Nephron (organoid): ENCODE measurements around the gene GPR62.
A peak's percentile ranks its signal among the peaks of the same experiment; 100 is the strongest.

Source experiments
- H3K27ac Mint-ChIP-seq, 3 experiments: 2 replicates each; pipeline ENCODE4 v1.8.0; 2020; ENCODE audit warnings: mixed read lengths in 3 of 3, mild to moderate bottlenecking in 2 of 3, moderate library complexity in 1 of 3
- H3K27me3 Mint-ChIP-seq: 2 replicates; pipeline ENCODE4 v1.8.0; 2021; ENCODE audit warnings: low read depth, mild to moderate bottlenecking, moderate library complexity, mixed read lengths
- H3K36me3 Mint-ChIP-seq: 2 replicates; pipeline ENCODE4 v1.8.0; 2020; ENCODE audit warnings: low read depth, mixed read lengths
- H3K4me1 Mint-ChIP-seq: 2 replicates; pipeline ENCODE4 v1.8.0; 2020; ENCODE audit warnings: mixed read lengths
- H3K4me3 Mint-ChIP-seq, 3 experiments: 2 replicates each; pipeline ENCODE4 v1.8.0; 2020; ENCODE audit warnings: mild to moderate bottlenecking in 3 of 3, mixed read lengths in 3 of 3, moderate library complexity in 2 of 3
- H3K9me3 Mint-ChIP-seq: 2 replicates; pipeline ENCODE4 v1.8.0; 2020; ENCODE audit warnings: mixed read lengths
- TF ChIP-seq, protein P1 (sequence below), 3 experiments: fragments of 200-600 bp; sonication (generic); IDR thresholded peaks; one replicate each; pipeline ENCODE4 v1.5.0; 2021; ENCODE audit warnings: antibody characterized with exemption in 3 of 3; ENCODE audit not compliant: unreplicated experiment in 3 of 3

GPR62 gene

DNA sequence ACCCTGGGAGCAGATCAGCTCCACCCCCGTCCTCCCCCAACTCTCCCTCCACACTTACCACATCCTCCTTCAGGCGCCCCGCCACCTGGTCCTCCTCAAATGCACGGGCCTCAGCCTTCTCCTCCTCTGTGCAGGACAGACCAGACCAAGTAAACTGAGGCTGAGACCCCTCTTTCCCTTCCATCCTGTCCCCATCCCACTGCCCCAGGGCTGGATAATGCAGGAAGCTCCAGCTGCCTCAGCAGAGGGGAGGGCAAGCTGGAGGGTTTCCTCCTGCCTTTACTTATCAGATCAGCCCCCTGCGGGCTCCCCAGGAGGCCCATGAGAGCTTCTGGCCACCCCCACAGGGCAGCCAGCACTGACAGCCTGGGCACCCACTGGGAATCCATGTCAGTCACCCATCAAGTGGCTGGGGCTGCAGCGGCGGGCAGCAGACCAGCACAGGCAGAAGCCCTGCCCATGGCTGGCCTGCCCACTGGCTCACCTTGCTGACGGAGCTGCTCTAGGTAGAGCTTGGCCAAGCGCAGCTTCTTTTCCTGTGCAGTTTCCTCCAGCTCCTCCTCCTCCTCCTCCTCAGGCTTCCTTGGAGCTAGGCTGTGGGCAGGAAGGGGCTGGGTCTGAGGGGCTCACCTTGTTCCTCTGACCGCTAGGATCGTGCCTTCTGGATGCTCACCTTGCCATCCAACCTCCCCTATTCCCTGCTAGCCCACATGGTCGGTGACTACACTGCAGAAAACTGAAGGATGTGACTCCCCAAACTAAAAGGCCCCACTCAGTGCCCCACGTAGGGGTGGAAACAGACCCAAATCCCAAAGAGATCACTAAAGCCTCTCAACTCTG is 17.4 kb upstream of the GPR62 start:
- TF ChIP-seq, protein P1, sequence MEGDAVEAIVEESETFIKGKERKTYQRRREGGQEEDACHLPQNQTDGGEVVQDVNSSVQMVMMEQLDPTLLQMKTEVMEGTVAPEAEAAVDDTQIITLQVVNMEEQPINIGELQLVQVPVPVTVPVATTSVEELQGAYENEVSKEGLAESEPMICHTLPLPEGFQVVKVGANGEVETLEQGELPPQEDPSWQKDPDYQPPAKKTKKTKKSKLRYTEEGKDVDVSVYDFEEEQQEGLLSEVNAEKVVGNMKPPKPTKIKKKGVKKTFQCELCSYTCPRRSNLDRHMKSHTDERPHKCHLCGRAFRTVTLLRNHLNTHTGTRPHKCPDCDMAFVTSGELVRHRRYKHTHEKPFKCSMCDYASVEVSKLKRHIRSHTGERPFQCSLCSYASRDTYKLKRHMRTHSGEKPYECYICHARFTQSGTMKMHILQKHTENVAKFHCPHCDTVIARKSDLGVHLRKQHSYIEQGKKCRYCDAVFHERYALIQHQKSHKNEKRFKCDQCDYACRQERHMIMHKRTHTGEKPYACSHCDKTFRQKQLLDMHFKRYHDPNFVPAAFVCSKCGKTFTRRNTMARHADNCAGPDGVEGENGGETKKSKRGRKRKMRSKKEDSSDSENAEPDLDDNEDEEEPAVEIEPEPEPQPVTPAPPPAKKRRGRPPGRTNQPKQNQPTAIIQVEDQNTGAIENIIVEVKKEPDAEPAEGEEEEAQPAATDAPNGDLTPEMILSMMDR (IDR thresholded peaks at IDR 0.05; ENCODE audit: unreplicated experiment in 3 of 3): no peak
- no peaks in the 10 kb centered on the region for H3K9me3 Mint-ChIP-seq

DNA sequence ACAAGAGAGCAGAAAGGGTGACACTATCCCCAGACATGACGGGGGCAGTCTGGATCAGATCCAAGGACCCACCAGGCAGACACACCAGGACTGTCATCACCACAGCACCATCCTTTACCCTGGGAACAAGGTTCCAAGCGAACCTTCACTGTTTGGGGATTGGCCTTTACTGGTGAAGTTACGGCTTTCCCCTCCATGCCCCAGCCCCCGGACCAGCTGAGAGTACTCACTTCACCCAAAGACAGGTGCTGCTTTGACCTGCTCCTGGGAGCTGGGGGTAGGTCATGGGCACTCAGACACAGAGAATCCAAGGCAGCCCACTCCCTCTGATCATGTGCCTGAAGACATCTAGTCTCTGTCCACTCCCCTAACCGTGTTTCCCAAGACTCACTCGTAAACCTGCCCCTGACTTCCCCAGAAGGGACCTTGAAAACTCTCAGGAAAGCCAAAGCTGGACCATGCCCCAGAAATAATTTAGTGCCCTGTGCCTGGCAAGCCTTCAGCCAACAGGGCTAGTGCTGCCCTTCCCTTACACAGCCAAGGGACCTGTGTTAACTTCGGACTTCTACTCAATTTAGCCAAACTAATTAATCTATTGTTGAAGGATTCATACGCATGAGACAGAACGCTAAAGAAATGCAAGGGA is 16.3 kb upstream of the GPR62 start:
- H3K27ac Mint-ChIP-seq: peak overlapping the region in 1 of 3 experiments; percentile 0
- no peaks in the 10 kb centered on the region for H3K9me3 Mint-ChIP-seq
- H3K4me1 Mint-ChIP-seq: peaks cover 25% of the 10 kb centered on the region
- peak overlapping the region; percentile 47 to 65 (median 65) for H3K4me3 Mint-ChIP-seq
- H3K27me3 Mint-ChIP-seq: no peaks in the 10 kb centered on the region
- H3K36me3 Mint-ChIP-seq: peaks cover 30% of the 10 kb centered on the region
- TF ChIP-seq, protein P1 (IDR thresholded peaks at IDR 0.05; ENCODE audit: unreplicated experiment in 3 of 3): no peak

More for the DNA sequence above, 17.4 kb upstream of the GPR62 start:
- Mint-ChIP-seq H3K36me3 (peaks cover 34% of the 10 kb centered on the region), H3K4me1 (peaks cover 25% of the 10 kb centered on the region), H3K27ac (no peak overlapping the region), H3K27me3 (no peaks in the 10 kb centered on the region), H3K4me3 (peak overlapping the region in 2 of 3 experiments; percentile 38 to 65)

DNA sequence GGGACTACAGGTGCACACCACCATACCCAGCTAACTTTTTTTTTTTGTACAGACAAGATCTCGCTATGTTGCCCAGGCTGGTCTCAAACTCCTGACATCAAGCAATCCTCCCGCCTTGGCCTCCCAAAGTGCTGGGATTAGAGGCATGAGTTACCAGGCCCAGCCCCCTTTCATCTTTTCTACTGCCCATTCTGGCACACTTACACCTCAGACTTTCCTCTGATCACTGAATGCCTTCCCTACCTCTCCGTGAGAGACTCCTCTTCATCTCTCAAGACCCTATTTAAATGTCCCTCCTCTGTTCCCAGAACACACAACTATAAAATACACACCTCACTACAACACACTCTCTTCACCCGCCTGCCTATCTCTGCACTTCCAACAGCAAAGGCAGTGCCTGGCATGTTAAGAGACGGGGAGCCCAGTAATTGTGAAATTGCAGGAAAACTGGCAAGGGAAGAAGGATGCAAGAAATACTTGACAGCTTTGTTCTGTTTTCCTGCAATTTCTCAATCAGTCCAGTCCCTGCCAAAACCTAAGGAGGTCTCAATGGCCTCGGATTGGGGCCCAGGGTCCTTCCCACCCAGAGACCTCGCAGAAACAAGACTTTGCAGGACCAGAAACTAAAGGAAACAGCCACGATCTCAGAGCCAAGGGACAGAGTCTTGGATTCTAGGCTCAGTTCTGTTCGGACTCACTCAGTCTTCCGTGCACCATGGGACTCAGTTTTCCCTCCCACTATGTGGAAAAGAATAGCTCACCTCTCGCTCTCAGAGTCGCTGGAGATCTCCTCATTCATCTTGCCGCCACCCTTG is 14.3 kb upstream of the GPR62 start:
- H3K4me1 Mint-ChIP-seq: peaks cover 25% of the 10 kb centered on the region
- peak overlapping the region; percentile 87 to 94 (median 93) for H3K4me3 Mint-ChIP-seq
- TF ChIP-seq, protein P1 (IDR thresholded peaks at IDR 0.05; ENCODE audit: unreplicated experiment in 3 of 3): no peak
- H3K27ac Mint-ChIP-seq: peak overlapping the region in 1 of 3 experiments; percentile 39
- peaks cover 16% of the 10 kb centered on the region for H3K36me3 Mint-ChIP-seq
- H3K9me3 Mint-ChIP-seq: no peaks in the 10 kb centered on the region
- no peaks in the 10 kb centered on the region for H3K27me3 Mint-ChIP-seq

DNA sequence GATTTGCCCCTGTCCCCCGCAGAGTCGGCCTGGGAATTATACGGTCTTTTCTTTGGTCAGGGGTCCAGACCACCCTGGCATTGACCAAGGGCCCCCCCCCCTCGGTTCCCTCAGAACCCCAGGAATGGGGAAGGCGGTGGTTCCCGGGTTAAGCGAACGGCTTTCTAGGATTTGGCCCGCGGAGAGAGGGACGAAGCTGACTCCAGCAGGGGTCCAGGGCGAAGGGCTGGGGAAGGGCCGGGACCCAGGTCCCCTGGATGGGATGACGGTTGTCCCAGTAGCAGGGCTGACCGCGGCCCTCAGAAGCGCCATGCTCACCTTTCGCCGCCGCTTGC is 13.8 kb upstream of the GPR62 start:
- TF ChIP-seq, protein P1 (IDR thresholded peaks at IDR 0.05; ENCODE audit: unreplicated experiment in 3 of 3): no peak
- Mint-ChIP-seq H3K27ac (peak overlapping the region in 1 of 3 experiments; percentile 39), H3K9me3 (no peaks in the 10 kb centered on the region), H3K36me3 (peaks cover 13% of the 10 kb centered on the region), H3K27me3 (no peaks in the 10 kb centered on the region), H3K4me3 (peak overlapping the region; percentile 87 to 94 (median 93)), H3K4me1 (peaks cover 25% of the 10 kb centered on the region)

DNA sequence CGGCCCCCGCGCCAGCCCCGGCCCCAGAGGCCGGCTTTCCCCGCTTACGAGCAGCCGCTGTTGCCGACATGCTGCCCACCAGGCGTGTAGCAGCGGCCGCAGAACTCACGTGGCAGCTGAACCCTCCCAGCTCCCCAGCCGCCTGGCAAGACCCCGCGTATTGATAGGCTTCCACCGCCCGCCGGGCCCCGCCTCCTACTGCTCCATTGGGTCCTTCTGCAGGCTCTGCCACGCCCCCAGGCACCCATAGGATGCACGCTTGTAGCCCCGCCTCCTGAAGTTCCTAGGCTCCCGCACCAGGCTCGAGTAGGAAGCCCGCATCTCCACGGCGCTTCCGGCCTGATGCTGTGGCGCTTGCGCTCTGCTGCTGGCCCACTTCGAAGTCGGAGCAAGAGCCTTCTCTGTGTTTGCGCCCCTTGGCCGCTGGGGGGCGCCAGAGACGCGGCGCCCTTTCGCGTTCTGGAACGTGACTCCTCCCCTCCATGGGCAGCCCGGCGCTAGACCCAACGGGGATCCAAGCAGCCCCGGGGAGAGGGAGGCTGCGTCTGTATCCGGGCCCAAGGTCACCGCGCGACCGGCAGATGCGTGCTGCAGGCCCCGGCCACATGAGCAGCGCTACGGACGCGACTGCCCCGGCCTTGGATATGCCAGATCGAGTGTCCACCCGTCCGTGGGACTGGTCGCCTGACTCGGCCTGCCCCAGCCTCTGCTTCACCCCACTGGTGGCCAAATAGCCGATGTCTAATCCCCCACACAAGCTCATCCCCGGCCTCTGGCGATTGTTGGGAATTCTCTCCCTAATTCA is 13.2 kb upstream of the GPR62 start, which contains the start of the genes PARP3 and RRP9:
TSS of gene PARP3 (plus strand) at position 566 of the 805 bp plus-strand sequence. CDS start 993 bp downstream, outside the sequence.
TSS of gene RRP9 (minus strand) at position 107 of the 805 bp plus-strand sequence. CDS start at position 70, 37 bp downstream.
- TF ChIP-seq, protein P1 (IDR thresholded peaks at IDR 0.05; ENCODE audit: unreplicated experiment in 3 of 3): peak; percentile 100
- H3K27ac Mint-ChIP-seq: peak within 1 kb of the TSS; percentile 71 to 90 (median 86)
- peaks cover 9% of the 10 kb centered on the region for H3K36me3 Mint-ChIP-seq
- peaks cover 25% of the 10 kb centered on the region for H3K4me1 Mint-ChIP-seq
- H3K9me3 Mint-ChIP-seq: no peaks in the 10 kb centered on the region
- no peaks in the 10 kb centered on the region for H3K27me3 Mint-ChIP-seq
- H3K4me3 Mint-ChIP-seq: peak within 1 kb of the TSS; percentile 87 to 94 (median 93)
